ENCODE measurements around the gene EXOC4.

EXOC4 gene

GRCh38 chr7:133576612-133577168 is 323.8 kb downstream of the EXOC4 start:
- H3K4me3 ChIP-seq: no peak overlapping the region
- DNase-seq (ENCODE audit: low spot score): no peak
- TF ChIP-seq CTCF (IDR thresholded peaks at IDR 0.05): no peak
- no peak overlapping the region for H3K27ac ChIP-seq

- no peak for TF ChIP-seq CTCF (IDR thresholded peaks at IDR 0.05)
- no peak overlapping the region for H3K27ac ChIP-seq
- DNase-seq (ENCODE audit: low spot score): no peak
- no peak overlapping the region for H3K4me3 ChIP-seq
Observed at GRCh38 chr7:133582766-133583523, 330.1 kb downstream of the EXOC4 start.

GRCh38 chr7:133583545-133584171 is 330.8 kb downstream of the EXOC4 start:
- TF ChIP-seq CTCF (IDR thresholded peaks at IDR 0.05): no peak

GRCh38 chr7:133584956-133585668 is 332.2 kb downstream of the EXOC4 start:
- no peak for TF ChIP-seq CTCF (IDR thresholded peaks at IDR 0.05)
- no peak overlapping the region for H3K4me3 ChIP-seq
- no peak for DNase-seq (ENCODE audit: low spot score)
- H3K27ac ChIP-seq: no peak overlapping the region

More at GRCh38 chr7:133583545-133584171, 330.8 kb downstream of the EXOC4 start:
- H3K4me3 ChIP-seq: no peak overlapping the region
- DNase-seq (ENCODE audit: low spot score): no peak
- no peak overlapping the region for H3K27ac ChIP-seq

GRCh38 chr7:133586253-133586652 is 333.4 kb downstream of the EXOC4 start:
- TF ChIP-seq CTCF (IDR thresholded peaks at IDR 0.05): no peak
- DNase-seq (ENCODE audit: low spot score): no peak
- H3K27ac ChIP-seq: no peak overlapping the region
- no peak overlapping the region for H3K4me3 ChIP-seq

- H3K27ac ChIP-seq: no peak overlapping the region
- TF ChIP-seq CTCF (IDR thresholded peaks at IDR 0.05): no peak
- DNase-seq (ENCODE audit: low spot score): no peak
- no peak overlapping the region for H3K4me3 ChIP-seq
Observed at GRCh38 chr7:133587903-133588302, 335.0 kb downstream of the EXOC4 start.

Data from coronary artery (tissue), 2 donors.